Naive thymus-derived CD4-positive, alpha-beta T cell (primary cell): ENCODE measurements around the gene GIPR. TPM values are rescaled to one million over a fixed set of nuclear protein-coding genes. Genes with fewer than 3 reads are reported as not detected.
A peak's percentile ranks its signal among the peaks of the same experiment; 100 is the strongest.

Experiments
- ATAC-seq: fragments of 150-1000 bp; cut with Tn5 transposase; 2 replicates; pipeline ENCODE4 v1.10.0; 2021; ENCODE audit warnings: mild to moderate bottlenecking, moderate library complexity
- CTCF ChIA-PET: fragments of 350-600 bp; sonication (Branson Sonifier 250); formaldehyde crosslinking; loops from one replicate; lab custom pipeline; 2021; ENCODE audit warnings: antibody characterized with exemption; lab: Charles Lee
- POLR2A ChIA-PET: fragments of 350-600 bp; sonication (Branson Sonifier 250); formaldehyde crosslinking; loops from one replicate; lab custom pipeline; 2021; ENCODE audit warnings: antibody characterized with exemption, inconsistent platforms; lab: Charles Lee
- DNase-seq, 9 donors: peaks; one replicate each; pipeline versions ENCODE4 v3.0.0 to v3.0.0-alpha.2; 2020 to 2022; ENCODE audit warnings: mixed read lengths in 1 of 9
- H3K27ac ChIP-seq: one replicate; pipeline ENCODE4 v1.7.0; 2013; ENCODE audit warnings: mild to moderate bottlenecking, low read depth, low read length, moderate library complexity
- H3K27me3 ChIP-seq, 2 donors: one replicate each; pipeline ENCODE4 v1.7.0; 2013; ENCODE audit warnings: low read length in 2 of 2, mild to moderate bottlenecking in 2 of 2, moderate library complexity in 2 of 2; ENCODE audit not compliant: control insufficient read depth in 2 of 2, insufficient read depth in 2 of 2
- H3K36me3 ChIP-seq, 3 experiments: 1 replicate in 2 of 3; 2 replicates in 1 of 3; pipeline ENCODE4 v1.7.0; 2013; ENCODE audit warnings: low read length in 3 of 3, mild to moderate bottlenecking in 3 of 3, moderate library complexity in 1 of 3; ENCODE audit not compliant: insufficient read depth in 3 of 3, control insufficient read depth in 2 of 3
- H3K4me1 ChIP-seq, 2 donors: one replicate each; pipeline ENCODE4 v1.7.0; 2013; ENCODE audit warnings: low read length in 2 of 2, mild to moderate bottlenecking in 2 of 2, moderate library complexity in 1 of 2; ENCODE audit not compliant: control insufficient read depth in 2 of 2, insufficient read depth in 2 of 2
- H3K4me3 ChIP-seq: 2 replicates; pipeline ENCODE4 v1.7.0; 2013; ENCODE audit warnings: mild to moderate bottlenecking, low read length
- H3K9me3 ChIP-seq, 3 experiments: 1 replicate in 2 of 3; 2 replicates in 1 of 3; pipeline ENCODE4 v1.7.0; 2013; ENCODE audit warnings: low read length in 3 of 3; ENCODE audit not compliant: control insufficient read depth in 2 of 3
- H3K27ac Mint-ChIP-seq, 9 donors: one replicate each; pipeline ENCODE4 v1.8.0; 2020 to 2022; ENCODE audit warnings: mixed read lengths in 9 of 9, mild to moderate bottlenecking in 8 of 9, moderate library complexity in 5 of 9, inconsistent platforms in 2 of 9
- H3K27me3 Mint-ChIP-seq, 5 donors: one replicate each; pipeline ENCODE4 v1.8.0; 2021 to 2022; ENCODE audit warnings: mixed read lengths in 5 of 5, mild to moderate bottlenecking in 1 of 5
- H3K36me3 Mint-ChIP-seq, 5 donors: one replicate each; pipeline ENCODE4 v1.8.0; 2020 to 2022; ENCODE audit warnings: mixed read lengths in 5 of 5, mild to moderate bottlenecking in 3 of 5, inconsistent platforms in 1 of 5
- H3K4me1 Mint-ChIP-seq, 7 donors: one replicate each; pipeline ENCODE4 v1.8.0; 2020 to 2022; ENCODE audit warnings: mixed read lengths in 7 of 7, mild to moderate bottlenecking in 3 of 7, inconsistent platforms in 1 of 7
- H3K4me3 Mint-ChIP-seq, 10 donors: one replicate each; pipeline ENCODE4 v1.8.0; 2020 to 2022; ENCODE audit warnings: mild to moderate bottlenecking in 10 of 10, mixed read lengths in 10 of 10, moderate library complexity in 6 of 10, inconsistent platforms in 2 of 10
- H3K9me3 Mint-ChIP-seq, 11 donors: one replicate each; pipeline ENCODE4 v1.8.0; 2020 to 2022; ENCODE audit warnings: mixed read lengths in 11 of 11, mild to moderate bottlenecking in 4 of 11, inconsistent platforms in 1 of 11, moderate library complexity in 1 of 11
- intact Hi-C, 2 donors: fragments of 100-400 bp; cut with micrococcal nuclease; formaldehyde crosslinking; loops; one replicate each; pipeline ENCODE4 v1.15.1; 2023
- polyA plus RNA-seq, 2 donors: library from polyadenylated mRNA; unstranded; fragments of 300-500 nt; fragmentation: Illumina TruSeq; gene quantifications; one replicate each; pipeline ENCODE4 v1.2.3, GENCODE V29; 2021
- total RNA-seq, 6 experiments: library from RNA in 5 of 6; stranded (reverse) in 5 of 6; gene quantifications; 1 replicate in 5 of 6; 2 replicates in 1 of 6; pipeline ENCODE4 v1.2.3 and lab custom pipeline; 2021 to 2026

The GIPR gene
- total and polyA plus RNA-seq, 7 experiments from 2014 or later, result 0.15 to 7.4 (median 5.6) TPM; not detected in 1

DNA sequence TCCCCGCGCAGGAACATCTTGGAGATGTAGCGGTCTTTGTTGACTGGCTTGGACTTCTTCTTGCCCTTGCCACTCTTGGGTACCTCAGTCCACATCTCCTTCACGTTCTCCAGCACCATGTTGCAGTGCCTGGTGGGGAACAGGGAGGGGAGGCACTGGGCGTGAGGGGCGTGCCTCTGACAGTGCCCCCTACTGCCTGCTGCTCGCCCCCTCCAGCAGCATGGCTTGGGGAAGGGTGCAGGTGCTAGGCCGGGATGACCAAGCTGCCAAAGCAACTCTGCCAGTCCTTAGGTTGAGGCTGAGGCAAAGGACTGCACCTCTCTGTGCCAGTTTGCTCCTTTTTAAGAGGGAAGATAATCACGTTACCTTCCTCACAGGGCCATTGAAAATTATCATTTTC is 19.6 kb downstream of the GIPR start:
- Mint-ChIP-seq H3K27me3 (peaks cover 0 to 2% (median 0%) of the 10 kb centered on the region in 5 donors), H3K4me1 (peaks cover 11 to 28% (median 18%) of the 10 kb centered on the region in 7 donors), H3K27ac (no peak overlapping the region), H3K4me3 (no peak overlapping the region), H3K36me3 (peaks cover 0 to 33% (median 11%) of the 10 kb centered on the region in 5 donors), H3K9me3 (no peaks in the 10 kb centered on the region)
- Histone ChIP-seq H3K4me3 (no peak overlapping the region), H3K9me3 (no peaks in the 10 kb centered on the region), H3K27ac (no peak overlapping the region), H3K36me3 (peaks cover 5 to 51% (median 15%) of the 10 kb centered on the region in 3 experiments), H3K4me1 (peaks cover 0 to 6% of the 10 kb centered on the region in 2 donors), H3K27me3 (no peaks in the 10 kb centered on the region)
- DNase-seq (no peak), ATAC-seq (no peak)
- POLR2A ChIA-PET, result interaction anchor here (0.6 kb wide), 2 partner anchors 17 to 22 kb away, joined by 3 read pairs; no protein-coding TSS in a partner anchor
- CTCF ChIA-PET, result interaction anchor here (0.5 kb wide), 1 partner anchor 199 kb away, joined by 3 read pairs; the partner anchor contains the start of gene IRF2BP1
- intact Hi-C loops, result no loop called here

DNA sequence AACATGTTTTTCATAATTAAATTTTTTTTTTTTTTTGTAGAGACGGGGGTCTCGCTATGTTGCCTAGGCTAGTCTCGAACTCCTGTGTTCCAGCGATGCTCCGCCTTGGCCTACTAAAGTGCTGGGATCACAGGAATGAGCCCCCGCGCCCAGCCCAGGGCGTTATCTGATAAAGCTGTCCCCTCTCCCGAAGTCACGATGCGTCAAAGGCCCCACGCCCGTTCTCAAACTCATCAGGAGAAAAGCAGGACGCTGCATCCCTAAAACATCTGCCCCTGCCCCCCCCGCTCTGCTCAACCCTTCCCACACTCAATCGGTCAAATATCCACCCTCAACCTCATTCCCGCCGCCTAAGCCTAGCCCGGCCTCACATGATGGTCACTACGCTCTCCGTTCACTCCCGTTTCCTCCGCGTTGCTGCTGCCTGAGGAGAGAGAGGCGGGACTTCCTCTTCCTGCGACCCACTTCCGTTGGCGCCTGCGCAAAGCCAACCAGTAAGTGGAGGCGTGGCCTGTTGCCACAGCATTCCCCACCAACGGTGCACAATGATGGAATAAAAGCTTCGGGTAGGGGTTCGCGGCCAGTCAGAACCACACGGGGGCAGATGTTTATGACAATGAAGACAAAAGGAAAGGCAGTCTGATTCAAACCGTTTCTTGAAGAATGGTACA is 23.6 kb downstream of the GIPR start, which contains the start of gene SNRPD2:
Gene SNRPD2 (minus strand): TSS at position 438 of the 671 bp plus-strand sequence. CDS start 65 bp downstream, at position 373.
- Mint-ChIP-seq H3K4me1 (peaks cover 11 to 38% (median 20%) of the 10 kb centered on the region in 7 donors), H3K36me3 (peaks cover 0 to 18% (median 8%) of the 10 kb centered on the region in 5 donors), H3K27me3 (peaks cover 0 to 2% (median 0%) of the 10 kb centered on the region in 5 donors), H3K4me3 (peak within 1 kb of the TSS; percentile 89 to 99 (median 97)), H3K27ac (peak within 1 kb of the TSS; percentile 94 to 98 (median 96)), H3K9me3 (no peaks in the 10 kb centered on the region)
- DNase-seq (peak in 7 of 9 donors; percentile 90 to 96 (median 95)), ATAC-seq (peak; percentile 67)
- Histone ChIP-seq H3K4me1 (peaks cover 7 to 15% of the 10 kb centered on the region in 2 donors), H3K27ac (peak within 1 kb of the TSS; percentile 89), H3K9me3 (no peaks in the 10 kb centered on the region), H3K36me3 (peaks cover 5 to 35% (median 12%) of the 10 kb centered on the region in 3 experiments), H3K27me3 (no peaks in the 10 kb centered on the region), H3K4me3 (peak within 1 kb of the TSS; percentile 90)
- CTCF ChIA-PET, result interaction anchor here (0.6 to 3.4 kb wide), 5 partner anchors 11 to 49 kb away, joined by 3 to 33 read pairs (median 13); no protein-coding TSS in a partner anchor
- POLR2A ChIA-PET, result interaction anchor here (0.9 to 3.1 kb wide), 10 partner anchors 10 to 211 kb away, joined by 3 to 22 read pairs (median 7); partner anchors contain the start of genes FBXO46, MYPOP and SIX5
- intact Hi-C loops, result loop anchor here (1.0 to 10.0 kb wide), 28 partner anchors 10 to 734 kb away; partner anchors contain the start of genes DMWD (in 2 of the 2), FBXO46 (in 2 of the 2), OPA3 (in 2 of the 2) and POLR1G (in 2 of the 2)

DNA sequence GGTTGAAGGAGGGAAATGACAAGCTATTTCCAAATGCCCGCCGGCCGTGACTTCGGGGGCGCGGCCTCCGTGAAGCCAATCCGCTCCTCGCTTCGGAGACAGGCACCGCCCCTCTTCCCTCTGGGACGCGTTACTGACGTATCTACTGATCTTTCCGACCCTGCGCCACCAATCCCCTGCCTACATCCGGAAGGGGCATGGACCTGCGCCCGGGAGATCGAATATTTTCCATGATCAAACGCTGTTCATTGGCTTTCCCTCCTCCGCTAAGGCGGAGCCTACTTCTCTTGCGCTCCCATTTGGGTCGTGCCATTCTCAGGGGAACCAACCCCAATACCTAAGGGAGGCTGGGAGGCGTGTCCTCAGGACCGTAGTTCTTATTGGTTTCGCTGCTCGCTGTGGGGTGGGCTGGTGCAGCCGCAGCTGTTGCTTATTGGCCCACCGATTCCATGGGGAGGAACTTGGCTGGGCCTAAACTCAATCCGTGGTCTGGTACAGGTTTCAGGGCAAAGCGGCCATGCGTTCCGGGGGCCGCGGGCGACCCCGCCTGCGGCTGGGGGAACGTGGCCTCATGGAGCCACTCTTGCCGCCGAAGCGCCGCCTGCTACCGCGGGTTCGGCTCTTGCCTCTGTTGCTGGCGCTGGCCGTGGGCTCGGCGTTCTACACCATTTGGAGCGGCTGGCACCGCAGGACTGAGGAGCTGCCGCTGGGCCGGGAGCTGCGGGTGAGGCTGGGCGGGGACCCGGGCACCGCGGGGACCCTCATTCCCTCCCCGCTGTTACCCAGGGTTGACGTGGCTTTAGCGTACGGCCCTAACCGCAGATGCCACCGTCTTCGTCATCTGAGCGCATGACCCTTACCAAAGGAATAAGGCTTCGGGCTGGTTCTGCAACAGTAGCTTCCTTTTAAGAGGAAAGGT is 24.4 kb downstream of the GIPR start, which contains the start of gene QPCTL:
Gene QPCTL (plus strand): TSS at position 480 of the 919 bp plus-strand sequence. CDS start 38 bp downstream, at position 518.
- intact Hi-C loops, result loop anchor here (1.0 to 10.0 kb wide), 28 partner anchors 11 to 735 kb away; partner anchors contain the start of genes DMWD (in 2 of the 2), FBXO46 (in 2 of the 2), OPA3 (in 2 of the 2) and POLR1G (in 2 of the 2)
- Histone ChIP-seq H3K36me3 (peaks cover 3 to 28% (median 6%) of the 10 kb centered on the region in 3 experiments), H3K27ac (peak within 1 kb of the TSS; percentile 89), H3K9me3 (no peaks in the 10 kb centered on the region), H3K4me3 (peak within 1 kb of the TSS; percentile 90), H3K4me1 (peaks cover 7 to 15% of the 10 kb centered on the region in 2 donors), H3K27me3 (no peaks in the 10 kb centered on the region)
- CTCF ChIA-PET, result interaction anchor here (0.6 to 3.4 kb wide), 6 partner anchors 12 to 236 kb away, joined by 3 to 33 read pairs (median 8); no protein-coding TSS in a partner anchor
- DNase-seq, result peak; percentile 76 to 99 (median 97)
- Mint-ChIP-seq H3K4me1 (peaks cover 13 to 38% (median 22%) of the 10 kb centered on the region in 7 donors), H3K9me3 (no peaks in the 10 kb centered on the region), H3K36me3 (peaks cover 0 to 15% (median 10%) of the 10 kb centered on the region in 5 donors), H3K27ac (peak within 1 kb of the TSS; percentile 94 to 98 (median 96)), H3K4me3 (peak within 1 kb of the TSS; percentile 89 to 99 (median 97)), H3K27me3 (peaks cover 0 to 2% (median 0%) of the 10 kb centered on the region in 5 donors)
- POLR2A ChIA-PET, result interaction anchor here (0.9 to 3.1 kb wide), 13 partner anchors 11 to 210 kb away, joined by 3 to 22 read pairs (median 4); partner anchors contain the start of genes FBXO46, MYPOP and SIX5
- ATAC-seq, result peak; percentile 93

DNA sequence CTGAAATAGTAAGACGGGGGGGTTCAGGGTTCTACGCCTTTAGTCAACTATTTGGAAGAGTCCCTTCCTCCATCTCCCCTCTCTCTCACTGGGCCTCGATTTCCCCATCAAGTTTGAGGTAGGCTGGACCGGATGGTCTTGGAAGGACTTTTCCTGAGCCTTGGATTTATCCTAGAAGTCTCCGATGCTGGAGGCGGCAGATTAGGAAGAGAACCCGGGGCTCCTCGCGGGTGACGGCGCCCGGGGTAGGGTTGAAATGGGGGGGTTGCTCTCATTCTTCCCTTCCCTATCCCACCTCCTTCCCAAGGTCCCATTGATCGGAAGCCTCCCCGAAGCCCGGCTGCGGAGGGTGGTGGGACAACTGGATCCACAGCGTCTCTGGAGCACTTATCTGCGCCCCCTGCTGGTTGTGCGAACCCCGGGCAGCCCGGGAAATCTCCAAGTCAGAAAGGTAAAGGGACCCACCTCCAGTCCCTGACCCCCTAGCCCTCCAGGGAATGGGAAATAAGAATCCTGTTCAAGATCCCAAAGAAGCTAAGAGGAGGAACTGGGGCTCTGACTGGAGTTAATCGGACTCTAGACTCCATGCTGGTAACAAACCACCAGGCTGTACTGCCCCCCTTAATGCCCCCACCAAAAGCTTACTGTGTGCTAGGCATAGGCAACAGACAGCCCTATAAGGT is 25.2 kb downstream of the GIPR start:
- Histone ChIP-seq H3K36me3 (peaks cover 0 to 21% (median 0%) of the 10 kb centered on the region in 3 experiments), H3K27ac (peak overlapping the region; percentile 89), H3K4me3 (peak overlapping the region; percentile 90), H3K27me3 (no peaks in the 10 kb centered on the region), H3K4me1 (peaks cover 7 to 15% of the 10 kb centered on the region in 2 donors), H3K9me3 (no peaks in the 10 kb centered on the region)
- Mint-ChIP-seq H3K4me1 (peaks cover 17 to 38% (median 24%) of the 10 kb centered on the region in 7 donors), H3K9me3 (no peaks in the 10 kb centered on the region), H3K27me3 (peaks cover 0 to 2% (median 0%) of the 10 kb centered on the region in 5 donors), H3K27ac (peak overlapping the region; percentile 94 to 98 (median 96)), H3K4me3 (peak overlapping the region; percentile 89 to 99 (median 97)), H3K36me3 (peaks cover 0 to 19% (median 13%) of the 10 kb centered on the region in 5 donors)
- POLR2A ChIA-PET, result interaction anchor here (0.6 to 3.1 kb wide), 9 partner anchors 10 to 210 kb away, joined by 3 to 22 read pairs (median 4); partner anchors contain the start of genes FBXO46 and MYPOP
- no peak for ATAC-seq
- DNase-seq, result peak; percentile 44 to 83 (median 63)
- intact Hi-C loops, result loop anchor here (1.0 to 10.0 kb wide), 10 partner anchors 24 to 736 kb away; partner anchors contain the start of genes POLR1G (in 2 of the 2), PPP1R13L (in 2 of the 2), BLOC1S3 (in 1 of the 2) and CLPTM1 (in 1 of the 2)
- CTCF ChIA-PET, result interaction anchor here (0.5 to 3.4 kb wide), 8 partner anchors 12 to 236 kb away, joined by 3 to 33 read pairs (median 5); no protein-coding TSS in a partner anchor

DNA sequence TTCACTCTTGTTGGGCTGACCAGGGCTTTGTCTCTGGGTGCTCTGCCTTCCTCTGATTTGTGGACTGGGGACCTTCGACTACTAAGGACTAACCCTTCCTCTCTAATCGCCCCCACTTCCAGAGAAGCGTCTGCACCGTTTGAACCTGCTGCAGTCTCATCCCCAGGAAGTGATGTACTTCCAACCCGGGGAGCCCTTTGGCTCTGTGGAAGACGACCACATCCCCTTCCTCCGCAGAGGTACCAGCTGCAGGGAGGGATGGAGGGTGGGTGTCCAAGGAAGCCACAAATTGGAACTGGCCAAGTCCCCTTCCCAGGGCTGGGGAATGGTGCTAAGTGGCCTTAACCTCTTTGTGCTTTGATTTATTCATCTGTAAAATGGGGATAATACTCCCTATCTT is 33.7 kb downstream of the GIPR start:
- intact Hi-C loops, result no loop called here
- Mint-ChIP-seq H3K4me3 (no peak overlapping the region), H3K4me1 (peaks cover 0 to 10% (median 4%) of the 10 kb centered on the region in 7 donors), H3K36me3 (peaks cover 3 to 17% (median 10%) of the 10 kb centered on the region in 5 donors), H3K9me3 (no peaks in the 10 kb centered on the region), H3K27ac (peak overlapping the region in 1 of 9 donors; percentile 23), H3K27me3 (no peaks in the 10 kb centered on the region)
- Histone ChIP-seq H3K27me3 (no peaks in the 10 kb centered on the region), H3K27ac (no peak overlapping the region), H3K36me3 (peaks cover 0 to 18% (median 0%) of the 10 kb centered on the region in 3 experiments), H3K4me1 (peaks cover 0 to 3% of the 10 kb centered on the region in 2 donors), H3K4me3 (no peak overlapping the region), H3K9me3 (no peaks in the 10 kb centered on the region)
- CTCF ChIA-PET, result interaction anchor here (0.6 kb wide), 1 partner anchor 1510 kb away, joined by 3 read pairs; no protein-coding TSS in a partner anchor
- ATAC-seq, result no peak
- no peak for DNase-seq
- POLR2A ChIA-PET, result no interaction called here
